ENCODE data around the gene LIN7A.
"Not testable (repeated sequence)": the region's sequence is repeated elsewhere in the genome, so short reads cannot be mapped to it uniquely, and the experiment has no call there.

The LIN7A gene

GRCh38 chr12:80920006-80920405, 17.7 kb downstream of the LIN7A start:
- DNase-seq (ENCODE audit: low read depth), result no peak

GRCh38 chr12:80917651-80918050, 20.1 kb downstream of the LIN7A start:
- no peak for DNase-seq (ENCODE audit: low read depth)

- no peak for DNase-seq (ENCODE audit: low read depth)
These were observed 24.6 kb downstream of the LIN7A start for GRCh38 chr12:80912901-80913770.

GRCh38 chr12:80909370-80909769, 28.4 kb downstream of the LIN7A start:
- no peak for DNase-seq (ENCODE audit: low read depth)

- DNase-seq (ENCODE audit: low read depth), result no peak
These were observed 35.0 kb downstream of the LIN7A start for GRCh38 chr12:80902711-80903110.

GRCh38 chr12:80901661-80902060, 36.1 kb downstream of the LIN7A start:
- no peak for DNase-seq (ENCODE audit: low read depth)

GRCh38 chr12:80895240-80895639, 42.5 kb downstream of the LIN7A start:
- no peak for DNase-seq (ENCODE audit: low read depth)

GRCh38 chr12:80894179-80894578, 43.6 kb downstream of the LIN7A start:
- no peak for DNase-seq (ENCODE audit: low read depth)

GRCh38 chr12:80892597-80893445, 44.9 kb downstream of the LIN7A start:
- no peak for DNase-seq (ENCODE audit: low read depth)

GRCh38 chr12:80884651-80885050, 53.1 kb downstream of the LIN7A start:
- no peak for DNase-seq (ENCODE audit: low read depth)

GRCh38 chr12:80881106-80881505, 56.6 kb downstream of the LIN7A start:
- no peak for DNase-seq (ENCODE audit: low read depth)

GRCh38 chr12:80878452-80878851, 59.3 kb downstream of the LIN7A start:
- not testable (repeated sequence) for DNase-seq (ENCODE audit: low read depth)

- DNase-seq (ENCODE audit: low read depth), result no peak
These were observed 59.9 kb downstream of the LIN7A start for GRCh38 chr12:80877721-80878265.

GRCh38 chr12:80872053-80872452, 65.7 kb downstream of the LIN7A start:
- DNase-seq (ENCODE audit: low read depth), result no peak

GRCh38 chr12:80869264-80869663, 68.5 kb downstream of the LIN7A start:
- no peak for DNase-seq (ENCODE audit: low read depth)

GRCh38 chr12:80868576-80868975, 69.2 kb downstream of the LIN7A start:
- no peak for DNase-seq (ENCODE audit: low read depth)

GRCh38 chr12:80867941-80868340, 69.8 kb downstream of the LIN7A start:
- no peak for DNase-seq (ENCODE audit: low read depth)

- no peak for DNase-seq (ENCODE audit: low read depth)
These were observed 73.5 kb downstream of the LIN7A start for GRCh38 chr12:80864046-80864735.

GRCh38 chr12:80862531-80862930, 75.2 kb downstream of the LIN7A start:
- DNase-seq (ENCODE audit: low read depth), result no peak

GRCh38 chr12:80861641-80862378, 75.9 kb downstream of the LIN7A start:
- no peak for DNase-seq (ENCODE audit: low read depth)

GRCh38 chr12:80860928-80861327, 76.8 kb downstream of the LIN7A start:
- no peak for DNase-seq (ENCODE audit: low read depth)

Data from T follicular helper cell (primary cell).